Suprapubic skin (tissue), 4 donors: ENCODE results near the gene RFC4. TPM values are rescaled to one million over a fixed set of nuclear protein-coding genes. Genes with fewer than 3 reads are reported as not detected.
A peak's percentile ranks its signal among the peaks of the same experiment; 100 is the strongest.
"Not testable (repeated sequence)": the region's sequence is repeated elsewhere in the genome, so short reads cannot be mapped to it uniquely, and the experiment has no call there.

Experiments used
- DNase-seq, 2 donors: peaks; one replicate each; pipeline ENCODE4 v3.0.0-alpha.2; 2019; ENCODE audit warnings: low spot score in 2 of 2
- H3K27ac ChIP-seq: fragments of 200-600 bp; sonication (generic); one replicate; pipeline ENCODE4 v1.5.1; 2019
- H3K27me3 ChIP-seq: fragments of 200-600 bp; sonication (generic); one replicate; pipeline ENCODE4 v1.5.1; 2019
- H3K36me3 ChIP-seq: fragments of 200-600 bp; sonication (generic); one replicate; pipeline ENCODE4 v1.5.1; 2019
- H3K4me1 ChIP-seq: fragments of 200-600 bp; sonication (generic); one replicate; pipeline ENCODE4 v1.5.1; 2019
- H3K4me3 ChIP-seq: fragments of 200-600 bp; sonication (generic); one replicate; pipeline ENCODE4 v1.5.1; 2019; ENCODE audit warnings: mild to moderate bottlenecking
- H3K9me3 ChIP-seq: fragments of 200-600 bp; sonication (generic); one replicate; pipeline ENCODE4 v1.5.1; 2019
- CTCF ChIP-seq, 2 donors: fragments of 200-600 bp in 1 of 2; fragments of 450-650 bp in 1 of 2; sonication (generic) in 1 of 2; IDR thresholded peaks; one replicate each; pipeline ENCODE4 v1.5.1; 2016 to 2019; ENCODE audit warnings: antibody characterized with exemption in 2 of 2, mild to moderate bottlenecking in 1 of 2, moderate library complexity in 1 of 2
- EP300 ChIP-seq: sonication (generic); formaldehyde crosslinking; IDR thresholded peaks from one replicate; pipeline ENCODE4 v1.6.1; 2017; ENCODE audit warnings: antibody characterized with exemption
- POLR2A ChIP-seq, 2 donors: fragments of 450-650 bp; IDR thresholded peaks; one replicate each; pipeline ENCODE4 v1.6.1; 2017; ENCODE audit warnings: antibody characterized with exemption in 2 of 2, mild to moderate bottlenecking in 2 of 2, moderate library complexity in 2 of 2
- POLR2AphosphoS5 ChIP-seq, 3 donors: sonication (generic); formaldehyde crosslinking; IDR thresholded peaks; one replicate each; pipeline ENCODE4 v1.6.1; 2017; ENCODE audit warnings: antibody characterized with exemption in 3 of 3
- WGBS: methylation state at CpG from one replicate; pipeline ENCODE4 v1.1.5; 2018; 5-methylcytosine and 5-hydroxymethylcytosine counted together
- total RNA-seq, 4 donors: library from RNA; depleted of rRNA; stranded (reverse); fragments of >200 nt; gene quantifications; one replicate each; pipeline ENCODE4 v1.1.0, GENCODE V29; 2016

RFC4 gene
- total RNA-seq, 4 donors from 2014 or later = 9.6 to 22.3 (median 15.8) TPM

- WGBS = 95% methylated on average over 5 of the region's 5 CpGs
- no peak for DNase-seq
- TF ChIP-seq POLR2AphosphoS5 (IDR thresholded peaks at IDR 0.05) = no peak
- TF ChIP-seq POLR2A (IDR thresholded peaks at IDR 0.05) = no peak
- TF ChIP-seq CTCF (IDR thresholded peaks at IDR 0.05) = no peak
These were observed 12.2 kb upstream of the RFC4 start for GRCh38 chr3:186818516-186818915.

GRCh38 chr3:186815435-186815834 is 9.2 kb upstream of the RFC4 start:
- H3K36me3 ChIP-seq = no peaks in the 10 kb centered on the region
- 100% methylated on average over 1 of the region's 1 CpG for WGBS
- DNase-seq = no peak
- H3K27me3 ChIP-seq = peaks cover 8% of the 10 kb centered on the region
- no peaks in the 10 kb centered on the region for H3K9me3 ChIP-seq
- TF ChIP-seq POLR2AphosphoS5 (IDR thresholded peaks at IDR 0.05) (no peak), EP300 (no peak), POLR2A (IDR thresholded peaks at IDR 0.05) (no peak), CTCF (IDR thresholded peaks at IDR 0.05) (no peak)
- H3K27ac ChIP-seq = no peak overlapping the region
- no peaks in the 10 kb centered on the region for H3K4me1 ChIP-seq
- no peak overlapping the region for H3K4me3 ChIP-seq

More at GRCh38 chr3:186818516-186818915, 12.2 kb upstream of the RFC4 start:
- no peaks in the 10 kb centered on the region for H3K9me3 ChIP-seq
- H3K4me3 ChIP-seq = no peak overlapping the region
- H3K27me3 ChIP-seq = peaks cover 7% of the 10 kb centered on the region
- H3K27ac ChIP-seq = no peak overlapping the region
- H3K36me3 ChIP-seq = no peaks in the 10 kb centered on the region
- H3K4me1 ChIP-seq = no peaks in the 10 kb centered on the region

DNA sequence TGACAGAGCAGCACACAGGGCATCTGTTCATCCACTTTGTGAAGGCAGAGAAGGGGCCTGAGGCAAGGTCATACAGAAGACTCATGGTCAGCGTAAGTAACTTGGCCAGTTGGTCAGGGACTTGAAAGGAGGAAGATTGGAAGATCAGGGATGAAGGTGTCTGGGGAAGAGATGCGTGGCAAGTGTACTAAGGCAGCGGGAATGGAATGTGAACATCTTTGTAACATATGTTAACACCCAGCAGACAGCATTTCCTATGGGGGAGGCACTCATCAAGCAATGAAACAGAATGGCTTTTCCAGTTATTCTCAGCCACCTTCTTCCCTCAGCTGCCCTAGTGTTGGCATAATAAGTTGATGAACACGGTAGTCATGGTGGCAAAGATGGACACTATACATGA is 7.8 kb upstream of the RFC4 start:
- peaks cover 8% of the 10 kb centered on the region for H3K27me3 ChIP-seq
- WGBS = 76% methylated on average over 4 of the region's 4 CpGs
- DNase-seq = no peak
- H3K36me3 ChIP-seq = no peaks in the 10 kb centered on the region
- H3K9me3 ChIP-seq = no peaks in the 10 kb centered on the region
- no peak overlapping the region for H3K27ac ChIP-seq
- TF ChIP-seq POLR2AphosphoS5 (IDR thresholded peaks at IDR 0.05) (no peak), CTCF (IDR thresholded peaks at IDR 0.05) (no peak), POLR2A (IDR thresholded peaks at IDR 0.05) (no peak), EP300 (no peak)
- H3K4me3 ChIP-seq = no peak overlapping the region
- no peaks in the 10 kb centered on the region for H3K4me1 ChIP-seq

- not testable (repeated sequence) for H3K36me3 ChIP-seq, H3K4me3 ChIP-seq
- 90% methylated on average over 5 of the region's 29 CpGs for WGBS
These were observed 5.0 kb upstream of the RFC4 start for GRCh38 chr3:186811313-186811712.

GRCh38 chr3:186810336-186810996 is 4.2 kb upstream of the RFC4 start:
- 89% methylated on average over 5 of the region's 5 CpGs for WGBS
- no peak overlapping the region for H3K4me3 ChIP-seq
- peaks cover 8% of the 10 kb centered on the region for H3K27me3 ChIP-seq
- DNase-seq = no peak
- no peak overlapping the region for H3K27ac ChIP-seq
- TF ChIP-seq POLR2AphosphoS5 (IDR thresholded peaks at IDR 0.05) = no peak
- no peak for TF ChIP-seq CTCF (IDR thresholded peaks at IDR 0.05)
- TF ChIP-seq POLR2A (IDR thresholded peaks at IDR 0.05) = no peak
- no peak for TF ChIP-seq EP300
- peaks cover 12% of the 10 kb centered on the region for H3K4me1 ChIP-seq
- no peaks in the 10 kb centered on the region for H3K36me3 ChIP-seq
- H3K9me3 ChIP-seq = no peaks in the 10 kb centered on the region

More at GRCh38 chr3:186811313-186811712, 5.0 kb upstream of the RFC4 start:
- not testable (repeated sequence) for DNase-seq, H3K4me1 ChIP-seq, H3K9me3 ChIP-seq, H3K27ac ChIP-seq, H3K27me3 ChIP-seq

- WGBS = 43% methylated on average over 5 of the region's 5 CpGs
- TF ChIP-seq EP300 (no peak), POLR2AphosphoS5 (IDR thresholded peaks at IDR 0.05) (no peak), POLR2A (IDR thresholded peaks at IDR 0.05) (no peak), CTCF (IDR thresholded peaks at IDR 0.05) (no peak)
- H3K36me3 ChIP-seq = peaks cover 13% of the 10 kb centered on the region
- peak overlapping the region; percentile 71 for H3K4me3 ChIP-seq
- DNase-seq = no peak
- peaks cover 19% of the 10 kb centered on the region for H3K4me1 ChIP-seq
- no peak overlapping the region for H3K27ac ChIP-seq
- no peaks in the 10 kb centered on the region for H3K27me3 ChIP-seq
- H3K9me3 ChIP-seq = no peaks in the 10 kb centered on the region
These were observed 949 bp upstream of the RFC4 start for GRCh38 chr3:186807231-186807630.

GRCh38 chr3:186803447-186803846 is 2.8 kb downstream of the RFC4 start:
- not testable (repeated sequence) for DNase-seq
- WGBS = 87% methylated on average over 4 of the region's 4 CpGs
- H3K36me3 ChIP-seq = peaks cover 22% of the 10 kb centered on the region

More at GRCh38 chr3:186803447-186803846, 2.8 kb downstream of the RFC4 start:
- H3K4me1 ChIP-seq = peaks cover 19% of the 10 kb centered on the region
- not testable (repeated sequence) for H3K27ac ChIP-seq, H3K4me3 ChIP-seq, H3K27me3 ChIP-seq, H3K9me3 ChIP-seq
